Measurements from ENCODE around the gene WDFY3.

The WDFY3 gene

DNA sequence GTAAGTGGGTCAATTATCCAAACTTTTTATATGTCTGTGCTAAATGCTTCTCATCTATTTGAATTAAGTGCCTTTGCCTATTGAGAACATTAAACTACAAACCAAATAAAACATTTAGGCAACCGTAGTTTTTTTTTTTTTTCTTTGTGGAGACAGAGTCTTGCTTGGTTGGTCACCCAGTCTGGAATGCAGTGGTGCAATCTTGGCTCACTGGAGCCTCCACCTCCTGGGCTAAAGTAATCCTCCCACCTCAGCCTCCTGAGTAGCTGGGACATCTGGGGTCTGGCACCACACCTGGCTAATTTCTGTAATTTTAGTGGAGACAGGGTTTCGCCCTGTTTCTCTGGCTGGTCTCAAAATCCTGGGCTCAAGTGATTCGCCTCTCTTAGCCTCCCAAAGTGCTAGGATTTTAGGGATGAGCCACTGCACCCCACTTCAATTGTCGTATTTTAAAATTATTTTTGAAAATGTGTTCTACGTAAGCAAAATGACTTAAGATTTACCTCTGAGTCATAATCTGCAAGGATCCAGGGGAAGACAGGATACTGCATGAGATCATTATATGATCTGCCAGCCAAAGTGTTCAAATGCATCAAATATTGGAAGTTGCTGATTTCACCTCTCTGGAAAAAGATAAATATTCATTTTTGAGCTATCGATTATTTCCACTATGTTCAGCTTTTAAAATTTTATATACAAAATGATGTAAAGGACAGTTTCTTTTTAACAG, 257.9 kb downstream of the WDFY3 start:
- ChIA-PET POLR2A (ENCODE audit: low non-redundant PET) (no interaction called here), CTCF (no interaction called here)
- no peak for DNase-seq (ENCODE audit: low spot score)
- TF ChIP-seq, protein P1, sequence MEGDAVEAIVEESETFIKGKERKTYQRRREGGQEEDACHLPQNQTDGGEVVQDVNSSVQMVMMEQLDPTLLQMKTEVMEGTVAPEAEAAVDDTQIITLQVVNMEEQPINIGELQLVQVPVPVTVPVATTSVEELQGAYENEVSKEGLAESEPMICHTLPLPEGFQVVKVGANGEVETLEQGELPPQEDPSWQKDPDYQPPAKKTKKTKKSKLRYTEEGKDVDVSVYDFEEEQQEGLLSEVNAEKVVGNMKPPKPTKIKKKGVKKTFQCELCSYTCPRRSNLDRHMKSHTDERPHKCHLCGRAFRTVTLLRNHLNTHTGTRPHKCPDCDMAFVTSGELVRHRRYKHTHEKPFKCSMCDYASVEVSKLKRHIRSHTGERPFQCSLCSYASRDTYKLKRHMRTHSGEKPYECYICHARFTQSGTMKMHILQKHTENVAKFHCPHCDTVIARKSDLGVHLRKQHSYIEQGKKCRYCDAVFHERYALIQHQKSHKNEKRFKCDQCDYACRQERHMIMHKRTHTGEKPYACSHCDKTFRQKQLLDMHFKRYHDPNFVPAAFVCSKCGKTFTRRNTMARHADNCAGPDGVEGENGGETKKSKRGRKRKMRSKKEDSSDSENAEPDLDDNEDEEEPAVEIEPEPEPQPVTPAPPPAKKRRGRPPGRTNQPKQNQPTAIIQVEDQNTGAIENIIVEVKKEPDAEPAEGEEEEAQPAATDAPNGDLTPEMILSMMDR (conservative IDR thresholded peaks at IDR 0.05; ENCODE audit: low read depth), result no peak
- H3K27ac ChIP-seq, result no peak overlapping the region

DNA sequence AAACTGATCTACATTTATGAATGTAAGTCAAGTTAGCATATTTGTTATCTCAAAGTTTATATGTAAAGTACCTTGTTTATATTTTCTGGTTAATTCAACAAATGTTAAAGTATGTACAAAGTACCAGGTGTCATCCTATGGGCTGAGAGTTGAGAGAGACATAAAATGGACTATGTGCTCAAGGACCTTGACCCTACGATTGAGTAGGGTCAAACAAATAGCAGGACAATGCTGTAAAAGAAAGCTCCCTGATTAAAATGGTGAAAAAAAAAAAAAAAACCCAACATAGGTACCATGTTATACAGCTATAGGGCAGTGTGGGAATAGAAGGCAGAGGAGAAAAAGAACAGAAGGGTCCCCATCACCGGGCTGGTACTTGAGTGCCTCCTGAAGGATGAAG, 260.2 kb downstream of the WDFY3 start:
- no peak overlapping the region for H3K27ac ChIP-seq
- ChIA-PET CTCF (interaction anchor here (0.6 kb wide), 1 partner anchor 265 kb away, joined by 6 read pairs; no protein-coding TSS in a partner anchor), POLR2A (ENCODE audit: low non-redundant PET) (no interaction called here)
- TF ChIP-seq, protein P1 (conservative IDR thresholded peaks at IDR 0.05; ENCODE audit: low read depth), result no peak
- no peak for DNase-seq (ENCODE audit: low spot score)

DNA sequence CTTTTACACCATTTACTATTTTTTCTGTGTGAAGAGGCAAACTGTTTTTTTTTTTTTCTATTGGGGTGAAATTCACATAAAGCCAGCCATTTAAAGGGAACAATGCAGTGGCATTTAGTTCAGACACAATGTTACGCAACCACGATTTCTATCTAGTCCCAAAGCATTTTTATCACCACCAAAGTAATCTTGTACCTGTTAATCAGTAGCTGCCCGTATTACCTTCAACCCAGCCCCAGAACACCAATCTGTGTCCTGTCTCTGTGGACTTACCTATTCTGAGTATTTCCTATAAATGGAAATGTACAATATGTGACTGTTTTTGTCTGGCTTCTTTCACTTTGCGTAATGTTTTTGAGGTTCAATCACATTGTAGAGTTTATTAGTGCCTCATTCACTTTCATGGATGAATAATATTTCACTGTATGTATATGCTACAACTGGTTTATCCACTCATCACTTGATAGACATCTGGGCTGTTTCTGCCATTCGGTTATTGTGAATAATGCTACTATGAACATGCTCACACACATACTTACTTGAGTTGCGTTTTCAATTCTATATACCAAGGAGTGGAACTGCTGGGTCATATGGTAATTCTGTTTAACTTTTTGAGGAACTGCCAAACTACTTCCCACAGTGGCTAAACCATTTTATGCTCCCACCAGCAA, 267.4 kb downstream of the WDFY3 start:
- ChIA-PET POLR2A (ENCODE audit: low non-redundant PET) (no interaction called here), CTCF (interaction anchor here (0.7 kb wide), 1 partner anchor 1163 kb away, joined by 3 read pairs; the partner anchor contains the start of gene GPAT3)
- TF ChIP-seq, protein P1 (conservative IDR thresholded peaks at IDR 0.05; ENCODE audit: low read depth), result no peak
- DNase-seq (ENCODE audit: low spot score), result no peak
- H3K27ac ChIP-seq, result no peak overlapping the region

DNA sequence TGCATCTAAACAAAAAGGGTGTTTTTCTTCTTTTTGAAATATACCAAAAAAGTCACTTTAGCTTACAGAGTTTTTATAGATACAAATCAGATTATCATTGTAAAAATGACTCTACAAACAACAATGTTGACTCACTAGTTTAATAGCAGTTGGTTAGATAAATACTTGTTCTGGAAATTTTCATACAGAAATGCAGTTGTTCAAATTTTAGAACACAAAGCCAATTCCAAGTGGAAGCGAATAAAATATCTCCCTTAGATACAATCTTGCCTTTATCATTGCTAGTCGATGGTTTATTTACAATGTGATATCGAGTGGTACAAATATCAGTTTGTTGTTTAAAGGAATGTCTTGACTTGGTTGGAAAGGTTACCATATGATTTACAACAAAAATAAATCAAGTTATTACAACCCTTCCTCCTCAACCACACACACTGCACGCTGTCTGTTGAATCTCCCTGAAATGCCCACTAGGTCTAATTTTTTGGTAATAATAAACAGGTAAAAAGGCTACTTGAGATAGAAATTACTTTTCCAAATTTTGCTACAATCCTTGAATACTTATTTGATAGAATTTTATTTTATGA, 268.8 kb downstream of the WDFY3 start:
- TF ChIP-seq, protein P1 (conservative IDR thresholded peaks at IDR 0.05; ENCODE audit: low read depth), result no peak
- CTCF ChIA-PET, result no interaction called here
- POLR2A ChIA-PET (ENCODE audit: low non-redundant PET), result no interaction called here
- H3K27ac ChIP-seq, result no peak overlapping the region
- DNase-seq (ENCODE audit: low spot score), result no peak

DNA sequence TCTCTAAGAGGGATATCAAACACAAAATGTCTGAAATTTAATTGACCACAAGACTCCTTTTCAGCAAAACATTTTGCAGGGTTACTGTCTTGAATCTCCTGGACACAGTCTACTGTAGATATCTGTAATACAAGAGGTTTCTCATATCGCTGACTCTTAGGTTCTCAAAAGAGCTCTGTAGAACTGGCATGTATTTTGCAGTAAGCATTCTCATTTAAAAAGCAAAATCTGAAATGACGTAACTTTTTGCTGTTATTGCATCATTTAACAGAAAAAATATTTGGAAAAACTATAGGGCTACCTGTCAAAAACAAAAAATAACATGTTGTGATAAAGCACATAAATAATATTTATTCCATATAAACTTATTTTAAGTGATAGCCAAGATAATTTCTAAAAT, 269.3 kb downstream of the WDFY3 start:
- H3K27ac ChIP-seq, result no peak overlapping the region
- DNase-seq (ENCODE audit: low spot score), result no peak
- TF ChIP-seq, protein P1 (conservative IDR thresholded peaks at IDR 0.05; ENCODE audit: low read depth), result no peak
- CTCF ChIA-PET, result no interaction called here
- POLR2A ChIA-PET (ENCODE audit: low non-redundant PET), result no interaction called here

DNA sequence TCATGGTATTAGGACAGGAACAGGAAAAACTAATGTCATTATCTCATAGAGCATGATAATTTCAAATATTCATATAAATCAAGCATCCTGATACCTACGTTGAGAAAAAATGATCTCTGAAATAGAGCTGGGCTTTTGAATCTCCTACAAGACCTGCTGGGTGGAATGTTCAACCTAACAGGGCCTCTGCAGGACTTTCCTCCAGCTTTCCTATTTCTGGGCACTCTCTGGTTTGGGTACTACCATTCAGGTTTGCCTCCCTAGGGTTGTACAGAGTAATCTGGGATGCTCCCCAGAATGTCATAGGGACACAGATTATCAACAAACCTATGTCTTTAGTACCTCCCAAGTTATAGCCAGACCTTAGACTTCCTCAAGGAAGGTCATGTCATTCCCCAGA, 274.7 kb downstream of the WDFY3 start:
- POLR2A ChIA-PET (ENCODE audit: low non-redundant PET), result no interaction called here
- peak; percentile 3 for DNase-seq (ENCODE audit: low spot score)
- CTCF ChIA-PET, result no interaction called here
- peak overlapping the region; percentile 41; the same call in 1 of the 2 replicates for H3K27ac ChIP-seq
- TF ChIP-seq, protein P1 (conservative IDR thresholded peaks at IDR 0.05; ENCODE audit: low read depth), result no peak

Measured in RWPE1 (cell line).